Erythroblast (primary cell): ENCODE data around the gene TOR4A.
"Not testable (repeated sequence)": the region's sequence is repeated elsewhere in the genome, so short reads cannot be mapped to it uniquely, and the experiment has no call there.

Experiments used
- GATA1 ChIP-seq: IDR thresholded peaks from 2 replicates; pipeline ENCODE4 v1.6.1; 2011; ENCODE audit warnings: low read depth, mild to moderate bottlenecking, control low read depth, low read length, moderate library complexity
- POLR2A ChIP-seq: IDR thresholded peaks from 2 replicates; pipeline ENCODE4 v1.6.1; 2011; ENCODE audit warnings: mild to moderate bottlenecking, low read length

DNA sequence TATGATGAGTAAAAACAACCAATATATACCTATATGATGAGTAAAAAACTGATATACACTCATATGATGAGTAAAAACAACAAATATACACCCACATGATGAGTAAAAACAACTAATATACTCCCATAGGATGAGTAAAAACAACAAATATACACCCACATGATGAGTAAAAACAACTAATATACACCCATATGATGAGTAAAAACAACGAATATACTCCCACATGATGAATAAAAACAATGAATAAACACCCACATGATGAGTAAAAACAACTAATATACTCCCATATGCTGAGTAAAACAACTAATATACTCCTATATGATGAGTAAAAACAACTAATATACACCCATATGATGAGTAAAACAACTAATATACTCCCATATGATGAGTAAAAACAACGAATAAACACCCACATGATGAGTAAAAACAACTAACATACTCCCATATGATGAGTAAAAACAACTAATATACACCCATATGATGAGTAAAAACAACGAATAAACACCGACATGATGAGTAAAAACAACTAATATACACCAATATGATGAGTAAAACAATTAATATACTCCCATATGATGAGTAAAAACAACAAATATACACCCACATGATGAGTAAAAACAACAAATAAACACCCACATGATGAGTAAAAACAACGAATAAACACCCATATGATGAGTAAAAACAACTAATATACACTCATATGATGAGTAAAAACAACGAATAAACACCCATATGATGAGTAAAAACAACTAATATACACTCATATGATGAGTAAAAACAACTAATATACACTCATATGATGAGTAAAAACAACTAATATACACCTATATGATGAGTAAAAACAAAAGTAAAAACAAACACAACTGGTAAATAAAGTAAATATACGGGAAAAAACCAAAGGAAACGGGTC lies 50.4 kb downstream of the TOR4A start:
- TF ChIP-seq POLR2A, GATA1: not testable (repeated sequence)
